Smooth muscle cell (in vitro differentiated cells): ENCODE measurements around the gene ANKRD44. TPM values are rescaled to one million over a fixed set of nuclear protein-coding genes. Genes with fewer than 3 reads are reported as not detected.

Experiments
- DNase-seq: peaks from one replicate; lab custom pipeline; 2025; ENCODE audit not compliant: unreplicated experiment; lab: John Stamatoyannopoulos, UW
- H2AFZ ChIP-seq: fragments of 200-600 bp; sonication (generic); 2 replicates; pipeline ENCODE4 v1.6.0; 2016; ENCODE audit warnings: antibody characterized with exemption, low read depth, mild to moderate bottlenecking
- H3F3A ChIP-seq: fragments of 200-600 bp; sonication (generic); 2 replicates; pipeline ENCODE4 v1.6.0; 2017; ENCODE audit warnings: antibody characterized with exemption, low read depth
- H3K27ac ChIP-seq: fragments of 200-600 bp; sonication (generic); 2 replicates; pipeline ENCODE4 v1.5.1; 2016; ENCODE audit warnings: low read depth, mild to moderate bottlenecking
- H3K27me3 ChIP-seq: fragments of 200-600 bp; sonication (generic); 2 replicates; pipeline ENCODE4 v1.6.1; 2016; ENCODE audit warnings: low read depth, mild to moderate bottlenecking
- H3K36me3 ChIP-seq: fragments of 200-600 bp; sonication (generic); 2 replicates; pipeline ENCODE4 v1.5.1; 2016; ENCODE audit warnings: low read depth
- H3K4me1 ChIP-seq: fragments of 200-600 bp; sonication (generic); 2 replicates; pipeline ENCODE4 v1.5.1; 2016; ENCODE audit warnings: low read depth
- H3K4me2 ChIP-seq: fragments of 200-600 bp; sonication (generic); 2 replicates; pipeline ENCODE4 v1.6.0; 2016; ENCODE audit warnings: mild to moderate bottlenecking
- H3K4me3 ChIP-seq: fragments of 200-600 bp; sonication (generic); 2 replicates; pipeline ENCODE4 v1.5.1; 2016; ENCODE audit warnings: mild to moderate bottlenecking
- H3K79me2 ChIP-seq: fragments of 200-600 bp; sonication (generic); 2 replicates; pipeline ENCODE4 v1.6.0; 2016; ENCODE audit warnings: low read depth, mild to moderate bottlenecking
- H3K9ac ChIP-seq: fragments of 200-600 bp; sonication (generic); 2 replicates; pipeline ENCODE4 v1.6.0; 2016; ENCODE audit warnings: low read depth
- H3K9me3 ChIP-seq: fragments of 200-600 bp; sonication (generic); replicated peaks from 2 replicates; pipeline ENCODE4 v1.5.1; 2016; ENCODE audit warnings: low read depth
- H4K20me1 ChIP-seq: fragments of 200-600 bp; sonication (generic); 2 replicates; pipeline ENCODE4 v1.6.0; 2016; ENCODE audit warnings: low read depth
- CTCF ChIP-seq: fragments of 200-600 bp; sonication (generic); IDR thresholded peaks from 2 replicates; pipeline ENCODE4 v1.5.1; 2017; ENCODE audit warnings: borderline replicate concordance, mild to moderate bottlenecking, antibody characterized with exemption; ENCODE audit not compliant: insufficient read depth, poor library complexity, severe bottlenecking
- WGBS: methylation state at CpG from one replicate; pipeline ENCODE4 v1.1.7; 2016; ENCODE audit warnings: low lambda C conversion rate; 5-methylcytosine and 5-hydroxymethylcytosine counted together
- polyA plus RNA-seq: library from polyadenylated mRNA; unstranded; fragments of >200 nt; fragmentation: Nextera tagmentation; extraction: Ambion mirVana; gene quantifications from 2 replicates; pipeline ENCODE4 v1.2.1, GENCODE V29; 2016
- total RNA-seq: library from RNA; depleted of rRNA; stranded (reverse); fragments of >200 nt; gene quantifications from 2 replicates; pipeline ENCODE4 v1.2.3, GENCODE V29; 2014

The ANKRD44 gene
- total and polyA plus RNA-seq, 2 experiments from 2014 or later: 3.6 to 5.5 TPM

GRCh38 chr2:197232010-197232409, 78.6 kb downstream of the ANKRD44 start:
- Histone ChIP-seq H3K27me3 (no peaks in the 10 kb centered on the region), H3K4me1 (no peaks in the 10 kb centered on the region), H3K4me3 (no peak overlapping the region), H3F3A (no peaks in the 10 kb centered on the region), H3K27ac (no peak overlapping the region), H3K9me3 (no peaks in the 10 kb centered on the region), H3K36me3 (no peaks in the 10 kb centered on the region), H3K4me2 (no peak overlapping the region), H3K9ac (no peak overlapping the region), H3K79me2 (no peaks in the 10 kb centered on the region), H4K20me1 (no peaks in the 10 kb centered on the region), H2AFZ (no peak overlapping the region)
- WGBS: 98% methylated on average over 2 of the region's 2 CpGs
- no peak for DNase-seq
- no peak for TF ChIP-seq CTCF

- H3K36me3 ChIP-seq: no peaks in the 10 kb centered on the region
- H4K20me1 ChIP-seq: no peaks in the 10 kb centered on the region
- no peaks in the 10 kb centered on the region for H3F3A ChIP-seq
- H3K9ac ChIP-seq: no peak overlapping the region
- no peak overlapping the region for H3K4me2 ChIP-seq
- TF ChIP-seq CTCF: no peak
- DNase-seq: no peak
- H3K4me3 ChIP-seq: no peak overlapping the region
- H3K4me1 ChIP-seq: no peaks in the 10 kb centered on the region
- no peaks in the 10 kb centered on the region for H3K27me3 ChIP-seq
- H3K27ac ChIP-seq: no peak overlapping the region
- no peaks in the 10 kb centered on the region for H3K9me3 ChIP-seq
- 87% methylated on average over 4 of the region's 4 CpGs for WGBS
- H2AFZ ChIP-seq: no peak overlapping the region
- H3K79me2 ChIP-seq: no peaks in the 10 kb centered on the region
Observed at GRCh38 chr2:197229509-197230443, 80.8 kb downstream of the ANKRD44 start.

- 97% methylated on average over 2 of the region's 2 CpGs for whole genome bisulfite sequencing
- Histone ChIP-seq H3K9me3 (no peaks in the 10 kb centered on the region), H3K27me3 (no peaks in the 10 kb centered on the region), H2AFZ (no peak overlapping the region), H3K27ac (no peak overlapping the region), H3K36me3 (no peaks in the 10 kb centered on the region), H3K9ac (no peak overlapping the region), H3K79me2 (no peaks in the 10 kb centered on the region), H3K4me1 (no peaks in the 10 kb centered on the region), H4K20me1 (no peaks in the 10 kb centered on the region), H3F3A (no peaks in the 10 kb centered on the region), H3K4me3 (no peak overlapping the region), H3K4me2 (no peak overlapping the region)
- DNase-seq: no peak
- TF ChIP-seq CTCF: no peak
Observed at GRCh38 chr2:197223451-197223850, 87.1 kb downstream of the ANKRD44 start.

GRCh38 chr2:197219636-197220035, 90.9 kb downstream of the ANKRD44 start:
- Histone ChIP-seq H4K20me1 (no peaks in the 10 kb centered on the region), H3K4me3 (no peak overlapping the region), H3K9ac (no peak overlapping the region), H3K27me3 (no peaks in the 10 kb centered on the region), H3K4me1 (no peaks in the 10 kb centered on the region), H3K79me2 (no peaks in the 10 kb centered on the region), H3F3A (no peaks in the 10 kb centered on the region), H3K27ac (no peak overlapping the region), H3K36me3 (no peaks in the 10 kb centered on the region), H2AFZ (no peak overlapping the region), H3K4me2 (no peak overlapping the region), H3K9me3 (no peaks in the 10 kb centered on the region)
- DNase-seq: no peak
- TF ChIP-seq CTCF: no peak
- WGBS: 98% methylated on average over 4 of the region's 4 CpGs
